Fibroblast of skin of right biceps (primary cell): ENCODE data around the gene LRRC63.
"Not testable (repeated sequence)": the region's sequence is repeated elsewhere in the genome, so short reads cannot be mapped to it uniquely, and the experiment has no call there.

ENCODE experiments used
- DNase-seq: peaks from one replicate; pipeline ENCODE4 v3.0.0-alpha.2; 2013

LRRC63 gene

GRCh38 chr13:46182491-46182877 lies 29.2 kb upstream of the LRRC63 start:
- DNase-seq: no peak

GRCh38 chr13:46183018-46183946 lies 28.4 kb upstream of the LRRC63 start:
- DNase-seq: no peak

- DNase-seq: no peak
Measured at GRCh38 chr13:46184277-46184699, 27.4 kb upstream of the LRRC63 start.

DNA sequence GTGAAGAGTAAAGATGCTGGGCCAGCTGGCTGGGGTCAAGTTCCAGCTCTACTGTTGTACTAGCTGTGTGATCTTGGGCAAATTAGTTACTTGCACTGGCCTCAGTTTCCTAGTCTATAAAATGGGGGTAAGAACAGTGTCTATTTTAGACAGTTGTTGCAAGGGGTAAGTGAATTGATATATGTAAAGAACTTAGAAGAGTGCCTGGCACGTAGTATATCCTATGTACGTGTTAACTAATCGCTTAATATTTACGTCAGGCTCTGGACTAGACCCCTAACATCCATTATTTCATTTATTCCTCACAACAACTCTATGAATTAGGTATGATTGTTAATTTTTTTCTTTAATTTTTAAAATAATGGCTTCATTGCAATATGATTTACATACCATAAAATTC lies 26.1 kb upstream of the LRRC63 start:
- no peak for DNase-seq

- DNase-seq: no peak
Measured at GRCh38 chr13:46192412-46192811, 19.3 kb upstream of the LRRC63 start.

DNA sequence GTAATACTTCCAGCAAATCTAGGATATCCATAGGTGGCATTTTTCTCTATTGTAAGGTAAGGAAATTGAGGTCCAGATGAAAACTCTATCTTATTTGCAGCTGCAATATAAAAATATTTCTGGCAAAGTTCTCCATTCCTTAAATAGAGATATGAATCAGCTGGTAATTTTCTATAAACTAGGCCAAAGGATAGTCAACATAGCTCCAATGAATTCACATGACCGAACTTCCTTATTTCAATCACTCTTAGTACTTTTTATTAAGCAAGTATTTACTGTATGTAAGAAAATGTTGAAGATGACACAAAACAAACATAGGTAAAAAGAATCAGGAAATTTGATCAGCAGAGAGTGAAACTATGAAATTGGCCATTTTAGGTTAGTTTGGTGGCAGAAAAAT lies 16.7 kb upstream of the LRRC63 start:
- DNase-seq: no peak

- DNase-seq: peak; percentile 53
Measured at GRCh38 chr13:46197299-46198048, 14.3 kb upstream of the LRRC63 start.

DNA sequence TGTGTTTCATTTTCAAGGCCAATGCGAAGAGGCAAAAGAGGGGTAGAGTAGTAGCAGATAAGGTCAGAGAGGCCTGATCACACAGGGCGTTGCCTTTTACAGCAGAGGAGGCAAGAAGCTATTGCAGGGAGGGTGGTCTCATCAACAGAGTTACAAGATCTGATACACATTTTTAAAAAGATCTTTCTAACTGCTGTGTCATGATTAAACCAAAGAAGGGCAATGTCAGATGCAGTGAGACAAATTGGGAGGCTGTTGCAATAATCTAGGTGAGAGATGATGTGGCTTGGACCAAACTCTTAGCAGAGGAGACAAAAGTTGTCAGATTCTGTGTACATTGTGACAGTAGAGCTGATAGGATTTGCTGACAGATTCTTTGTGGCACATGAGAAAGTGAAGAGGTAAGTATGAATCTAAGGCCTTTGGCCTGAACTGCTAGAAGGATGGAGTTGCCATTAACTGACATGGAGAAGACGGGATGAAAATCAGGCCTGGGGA lies 13.0 kb upstream of the LRRC63 start:
- no peak for DNase-seq

- no peak for DNase-seq
Measured at GRCh38 chr13:46202188-46202795, 9.4 kb upstream of the LRRC63 start.

DNA sequence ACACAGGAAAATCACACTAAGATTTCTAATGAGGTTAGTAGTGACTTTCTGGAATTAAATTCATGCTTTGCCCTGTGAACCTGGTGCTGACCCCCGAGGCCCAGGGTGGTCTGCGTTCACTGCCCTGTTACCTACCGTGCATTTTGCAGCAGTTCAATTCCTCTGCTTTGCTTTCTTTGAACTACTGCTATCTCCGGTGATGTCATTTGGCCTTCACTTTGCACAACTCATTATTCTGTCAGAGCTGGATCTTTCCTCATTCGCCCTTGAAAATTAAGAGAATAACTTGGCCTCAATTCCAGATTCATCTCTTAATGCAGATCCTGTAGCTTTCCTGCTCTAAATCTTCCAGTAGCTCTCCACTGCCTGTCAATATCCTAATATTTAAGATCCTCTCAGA lies 8.8 kb upstream of the LRRC63 start:
- DNase-seq: no peak

- DNase-seq: no peak
Measured at GRCh38 chr13:46206143-46206542, 5.6 kb upstream of the LRRC63 start.

DNA sequence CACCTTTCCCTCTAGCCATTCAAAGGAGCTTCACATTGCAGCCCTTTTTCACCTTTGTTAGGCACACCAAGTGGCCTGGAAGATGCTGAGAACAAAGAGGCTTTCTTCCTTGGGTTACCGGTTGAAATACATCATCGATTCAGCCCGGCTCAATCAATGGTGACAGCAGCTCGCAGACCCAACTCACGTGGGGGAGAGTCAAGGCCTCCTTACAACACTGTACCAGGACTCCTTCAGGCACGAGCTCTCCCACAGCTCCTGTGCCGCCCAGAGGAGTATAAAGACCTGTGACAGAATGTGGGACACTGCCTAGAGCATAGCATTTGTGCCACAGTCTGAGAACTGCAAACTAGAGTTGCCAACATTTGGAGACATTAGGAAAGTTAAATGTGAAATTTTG lies 3.9 kb upstream of the LRRC63 start:
- no peak for DNase-seq

DNA sequence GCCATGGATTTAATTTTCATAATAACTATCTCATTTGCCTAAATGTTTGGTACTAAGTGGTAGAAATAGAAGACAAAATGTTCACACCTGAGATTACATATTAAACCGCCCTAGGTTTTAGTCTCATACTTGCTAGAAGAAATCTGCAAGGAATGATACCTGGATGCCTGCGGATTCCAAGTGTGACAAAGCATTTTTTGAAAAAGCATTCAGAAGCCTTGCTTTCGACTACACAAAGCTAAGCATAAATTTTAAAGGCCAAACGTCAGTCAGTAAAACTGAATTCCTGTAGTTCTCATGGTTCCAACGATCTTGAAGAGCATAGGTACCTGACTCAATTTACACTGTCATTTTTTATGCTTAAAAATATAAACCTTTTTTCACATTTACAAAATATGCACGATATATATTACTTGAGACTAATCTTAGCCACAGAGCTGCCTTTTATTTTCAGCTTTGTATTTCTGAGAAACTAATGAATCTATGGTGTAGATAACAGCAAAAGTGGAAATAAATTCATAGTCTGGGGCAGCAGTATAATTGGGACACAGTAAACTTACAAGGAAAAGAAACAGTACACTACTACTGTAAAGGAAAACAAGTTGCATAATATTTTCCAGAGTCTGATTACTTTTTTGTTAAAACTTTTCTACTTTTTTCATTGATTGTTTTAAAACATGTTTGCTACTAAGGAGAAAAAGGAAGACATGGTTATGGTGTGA lies 1.2 kb upstream of the LRRC63 start:
- DNase-seq: no peak

GRCh38 chr13:46211116-46211482 lies 629 bp upstream of the LRRC63 start:
- DNase-seq: no peak

GRCh38 chr13:46213242-46213641 lies 1.5 kb downstream of the LRRC63 start:
- DNase-seq: no peak

- DNase-seq: not testable (repeated sequence)
Measured at GRCh38 chr13:46214741-46215140, 3.0 kb downstream of the LRRC63 start.

GRCh38 chr13:46220234-46220633 lies 8.5 kb downstream of the LRRC63 start:
- not testable (repeated sequence) for DNase-seq

- DNase-seq: no peak
Measured at GRCh38 chr13:46229251-46229650, 17.5 kb downstream of the LRRC63 start.

- DNase-seq: peak; percentile 26
Measured at GRCh38 chr13:46232281-46232680, 20.6 kb downstream of the LRRC63 start.

DNA sequence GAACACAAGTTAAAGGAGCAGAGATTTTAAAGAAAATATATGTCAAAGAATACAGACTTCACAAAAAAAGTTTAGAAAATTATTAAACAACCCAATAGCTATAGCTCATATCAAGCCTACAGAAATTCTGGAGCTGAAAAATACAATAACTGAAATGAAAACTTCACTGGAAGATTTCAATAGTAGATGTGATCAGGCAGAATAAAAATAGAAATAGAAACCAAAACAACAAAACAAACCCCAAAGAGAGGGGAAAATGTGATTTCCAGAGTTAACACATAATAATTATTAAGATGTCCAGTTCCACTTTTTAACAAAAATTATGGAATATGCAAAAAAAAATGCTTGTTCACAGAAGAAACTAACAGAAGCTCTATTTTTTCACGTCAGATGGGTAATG lies 23.6 kb downstream of the LRRC63 start:
- no peak for DNase-seq

GRCh38 chr13:46265292-46265691 lies 53.6 kb downstream of the LRRC63 start:
- DNase-seq: no peak

- DNase-seq: no peak
Measured at GRCh38 chr13:46267166-46267565, 55.4 kb downstream of the LRRC63 start.

GRCh38 chr13:46270416-46270815 lies 58.7 kb downstream of the LRRC63 start:
- no peak for DNase-seq
